HG02943 (cell line): ENCODE measurements around the gene ZNF484.

Source experiments
- ATAC-seq: cut with Tn5 transposase; IDR thresholded peaks from one replicate; pipeline ENCODE4 v1.9.1; 2021; ENCODE audit warnings: mild to moderate bottlenecking, low read depth, moderate library complexity; ENCODE audit not compliant: unreplicated experiment

The ZNF484 gene

DNA sequence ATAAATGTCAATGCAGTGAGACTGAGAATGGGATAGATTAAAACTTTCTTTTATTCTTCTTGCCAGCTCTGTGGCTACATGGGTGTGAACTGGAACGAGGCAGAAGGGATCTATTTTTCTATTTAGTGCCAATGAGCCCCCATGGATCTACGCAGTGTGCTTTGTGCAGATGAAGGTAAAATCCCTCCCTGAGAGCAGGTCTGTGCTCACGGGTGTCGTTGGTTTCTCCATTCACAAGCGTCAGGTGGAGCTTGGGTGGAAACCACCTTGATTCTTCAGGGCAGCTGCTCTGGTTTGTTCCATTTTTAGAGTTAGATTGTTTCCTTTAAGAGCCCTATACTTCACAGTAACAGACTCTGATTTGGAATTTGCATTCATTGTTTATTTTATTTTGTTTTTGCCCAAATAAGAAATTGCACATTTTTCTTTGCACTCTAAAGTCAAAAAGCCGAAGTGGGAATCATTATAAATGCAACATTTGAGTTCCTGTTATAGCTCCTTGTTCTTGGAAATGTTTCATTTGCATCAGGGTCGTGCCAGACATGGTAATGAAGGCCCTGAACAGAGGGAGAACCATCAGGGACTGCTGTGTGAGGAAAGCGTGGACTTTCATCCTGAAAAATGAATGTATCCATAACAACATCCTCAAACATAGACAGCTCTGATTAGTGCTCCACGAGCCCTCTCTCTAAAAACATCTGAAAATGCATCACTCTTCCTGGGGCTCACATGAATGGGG lies 82.1 kb downstream of the ZNF484 start:
- ATAC-seq, result no peak
